IMR-90 (cell line): ENCODE measurements around the gene SLC37A3. TPM values are rescaled to one million over a fixed set of nuclear protein-coding genes. Genes with fewer than 3 reads are reported as not detected.

Experiments used
- ATAC-seq: fragments of 200-7000 bp; cut with Tn5 transposase; 2 replicates; pipeline ENCODE4 v1.9.1; 2020; ENCODE audit warnings: low read depth, mild to moderate bottlenecking, moderate library complexity
- BruUV-seq: library from RNA; stranded (reverse); fragments of 400-500 nt; replicated peaks from 2 replicates; lab custom pipeline; 2021; lab: Mats Ljungman, UMichigan
- CTCF ChIA-PET: fragments of 300-600 bp; formaldehyde crosslinking; extraction: SDS; loops from one replicate; lab custom pipeline; 2021; ENCODE audit warnings: antibody characterized with exemption; lab: Yijun Ruan, JAX
- POLR2A ChIA-PET: fragments of 300-600 bp; sonication (Branson Sonifier 250); formaldehyde crosslinking; loops from one replicate; lab custom pipeline; 2022; ENCODE audit warnings: antibody characterized with exemption; ENCODE audit not compliant: unreplicated experiment; lab: Charles Lee
- DNase-seq: peaks from one replicate; pipeline ENCODE4 v3.0.0; 2013
- H2AFZ ChIP-seq: replicated peaks from 2 replicates; pipeline ENCODE3; 2013; ENCODE audit warnings: low read length, mild to moderate bottlenecking; ENCODE audit not compliant: poor library complexity
- H2AK5ac ChIP-seq: 2 replicates; pipeline ENCODE4 v1.6.1; 2013; ENCODE audit warnings: low read depth, low read length, inconsistent platforms
- H2AK9ac ChIP-seq: replicated peaks from 2 replicates; pipeline ENCODE3; 2013; ENCODE audit warnings: mild to moderate bottlenecking, low read depth, low read length, moderate library complexity; ENCODE audit not compliant: poor library complexity
- H2BK120ac ChIP-seq: 2 replicates; pipeline ENCODE4 v1.6.1; 2013; ENCODE audit warnings: low read depth, low read length, inconsistent platforms
- H2BK15ac ChIP-seq: 3 replicates; pipeline ENCODE4 v1.6.1; 2013; ENCODE audit warnings: low read depth, low read length, inconsistent platforms
- H2BK20ac ChIP-seq: 2 replicates; pipeline ENCODE4 v1.6.1; 2013; ENCODE audit warnings: low read depth, mild to moderate bottlenecking, inconsistent platforms, low read length, moderate library complexity
- H2BK5ac ChIP-seq: 2 replicates; pipeline ENCODE4 v1.6.1; 2013; ENCODE audit warnings: mild to moderate bottlenecking, low read depth, low read length, inconsistent platforms; ENCODE audit not compliant: poor library complexity, severe bottlenecking
- H3K14ac ChIP-seq: replicated peaks from 2 replicates; pipeline ENCODE4 v1.6.1; 2013; ENCODE audit warnings: low read depth, low read length, inconsistent platforms
- H3K18ac ChIP-seq: 2 replicates; pipeline ENCODE4 v1.6.1; 2013; ENCODE audit warnings: low read depth, low read length, control low read depth
- H3K23ac ChIP-seq: 2 replicates; pipeline ENCODE4 v1.6.1; 2013; ENCODE audit warnings: low read depth, low read length, inconsistent platforms
- H3K27ac ChIP-seq: 2 replicates; pipeline ENCODE4 v1.5.1; 2013; ENCODE audit warnings: mild to moderate bottlenecking, control low read depth, low read length; ENCODE audit not compliant: insufficient read depth
- H3K27me3 ChIP-seq: 2 replicates; pipeline ENCODE4 v1.6.1; 2013; ENCODE audit warnings: low read length; ENCODE audit not compliant: control insufficient read depth, insufficient read depth
- H3K36me3 ChIP-seq: 2 replicates; pipeline ENCODE4 v1.6.1; 2013; ENCODE audit warnings: low read length, mixed read lengths; ENCODE audit not compliant: control insufficient read depth, insufficient read depth
- H3K4ac ChIP-seq: 2 replicates; pipeline ENCODE4 v1.6.1; 2013; ENCODE audit warnings: low read depth, low read length, inconsistent platforms
- H3K4me1 ChIP-seq: 2 replicates; pipeline ENCODE4 v1.6.1; 2013; ENCODE audit warnings: low read length, mixed read lengths; ENCODE audit not compliant: control insufficient read depth, insufficient read depth
- H3K4me2 ChIP-seq: 2 replicates; pipeline ENCODE4 v1.6.1; 2013; ENCODE audit warnings: low read depth, mild to moderate bottlenecking, control low read depth, low read length, moderate library complexity
- H3K4me3 ChIP-seq: 2 replicates; pipeline ENCODE4 v1.5.1; 2013; ENCODE audit warnings: low read depth, mild to moderate bottlenecking, control low read depth, low read length, moderate library complexity; ENCODE audit not compliant: insufficient read depth
- H3K56ac ChIP-seq: 2 replicates; pipeline ENCODE4 v1.6.1; 2013; ENCODE audit warnings: low read length, inconsistent platforms; ENCODE audit not compliant: insufficient read depth; ENCODE audit errors: extremely low read depth
- H3K79me1 ChIP-seq, 2 experiments: 2 replicates each; pipeline ENCODE4 v1.6.1; 2013; ENCODE audit warnings: low read length in 2 of 2, inconsistent platforms in 1 of 2, low read depth in 1 of 2
- H3K9ac ChIP-seq: 2 replicates; pipeline ENCODE4 v1.6.1; 2013; ENCODE audit warnings: low read depth, low read length, control low read depth
- H3K9me1 ChIP-seq: 2 replicates; pipeline ENCODE4 v1.6.1; 2013; ENCODE audit warnings: low read length, inconsistent platforms; ENCODE audit not compliant: insufficient read depth
- H3K9me3 ChIP-seq: 2 replicates; pipeline ENCODE4 v1.6.1; 2013; ENCODE audit warnings: low read length; ENCODE audit not compliant: control insufficient read depth, insufficient read depth
- H4K20me1 ChIP-seq: 2 replicates; pipeline ENCODE4 v1.6.1; 2013; ENCODE audit warnings: low read length, inconsistent platforms; ENCODE audit not compliant: insufficient read depth
- H4K5ac ChIP-seq: 2 replicates; pipeline ENCODE4 v1.6.1; 2013; ENCODE audit warnings: mild to moderate bottlenecking, low read depth, low read length, control low read depth
- H4K8ac ChIP-seq, 2 experiments: 2 replicates each; pipeline ENCODE4 v1.6.1; 2013; ENCODE audit warnings: low read depth in 2 of 2, low read length in 2 of 2, control low read depth in 1 of 2, inconsistent platforms in 1 of 2
- H4K91ac ChIP-seq: 2 replicates; pipeline ENCODE4 v1.6.1; 2013; ENCODE audit warnings: low read depth, low read length, inconsistent platforms; ENCODE audit not compliant: insufficient read depth
- BHLHE40 ChIP-seq: fragments of 150-350 bp; IDR thresholded peaks from 2 replicates; pipeline ENCODE4 v1.6.1; 2016; ENCODE audit warnings: mild to moderate bottlenecking, low read depth, low read length
- ELK1 ChIP-seq: fragments of 150-350 bp; IDR thresholded peaks from 2 replicates; pipeline ENCODE4 v1.6.1; 2016; ENCODE audit warnings: low read depth, mild to moderate bottlenecking, low read length, moderate library complexity, borderline replicate concordance
- MAFK ChIP-seq: IDR thresholded peaks from 2 replicates; pipeline ENCODE4 v1.6.1; 2012; ENCODE audit warnings: low read depth, low read length, improper control_type of control experiment
- POLR2A ChIP-seq: IDR thresholded peaks from 2 replicates; pipeline ENCODE4 v1.6.1; 2012; ENCODE audit warnings: mild to moderate bottlenecking, low read depth, low read length
- RAD21 ChIP-seq: IDR thresholded peaks from 2 replicates; pipeline ENCODE4 v1.6.1; 2012; ENCODE audit warnings: low read length, improper control_type of control experiment
- RCOR1 ChIP-seq: IDR thresholded peaks from 2 replicates; pipeline ENCODE4 v1.6.1; 2012; ENCODE audit warnings: mild to moderate bottlenecking, low read length, improper control_type of control experiment; ENCODE audit not compliant: insufficient replicate concordance
- RFX5 ChIP-seq: IDR thresholded peaks from 2 replicates; pipeline ENCODE4 v1.8.0; 2012; ENCODE audit warnings: low read depth, mild to moderate bottlenecking, low read length, moderate library complexity
- SMC3 ChIP-seq: fragments of 150-350 bp; IDR thresholded peaks from 2 replicates; pipeline ENCODE4 v1.6.1; 2016; ENCODE audit warnings: low read depth, mild to moderate bottlenecking, antibody characterized with exemption, low read length, moderate library complexity
- WGBS, 2 experiments: methylation state at CpG; one replicate each; pipeline versions ENCODE4 v1.1.5 to v1.1.7; 2013; ENCODE audit warnings: missing lambda C conversion rate in 2 of 2; ENCODE audit not compliant: insufficient read length in 1 of 2; ENCODE audit errors: extremely low coverage in 2 of 2; 5-methylcytosine and 5-hydroxymethylcytosine counted together
- dilution Hi-C: fragments of 300-500 bp; cut with HindIII; formaldehyde crosslinking; loops from one replicate; pipeline ENCODE4 v1.14.3; 2018; ENCODE audit warnings: low sequenced_read_pairs; ENCODE audit not compliant: unreplicated experiment
- in situ Hi-C: fragments of 300-500 bp; cut with MboI; formaldehyde crosslinking; loops from 3 replicates; pipeline ENCODE4 v1.14.3; 2019; ENCODE audit warnings: low sequenced_read_pairs, inconsistent platforms, mixed read lengths
- intact Hi-C: fragments of 100-400 bp; cut with micrococcal nuclease; formaldehyde crosslinking; loops from 2 replicates; pipeline ENCODE4 v1.10.0; 2022
- polyA plus RNA-seq, 3 experiments: library from polyadenylated mRNA; depleted of rRNA; stranded (reverse); fragments of >200 nt; gene quantifications; 2 replicates each; pipeline ENCODE4 v1.2.3, GENCODE V29; 2012; ENCODE audit warnings: low replicate concordance in 1 of 3
- total RNA-seq: library from RNA; depleted of rRNA; stranded (reverse); fragments of >200 nt; gene quantifications from 2 replicates; pipeline ENCODE4 v1.2.3, GENCODE V29; 2012

The SLC37A3 gene
- total and polyA plus RNA-seq, 2 of the 4 experiments (the other 2 are of a cell fraction) = 43.2 to 45.3 TPM

- no peak overlapping the region for H2BK20ac ChIP-seq
- H3K4me2 ChIP-seq = 0 out of 2 replicates have a peak overlapping the region, but pooled peaks have one; percentile 12
- BruUV-seq = no TSS peak
- DNase-seq = peak; percentile 15
- no peak overlapping the region for H3K9ac ChIP-seq
- H4K91ac ChIP-seq = no peak overlapping the region
- peaks cover 12% of the 10 kb centered on the region for H3K36me3 ChIP-seq
- H3K4me3 ChIP-seq = no peak overlapping the region
- no peak overlapping the region for H2BK15ac ChIP-seq
- no peak overlapping the region for H2AFZ ChIP-seq
- H2BK5ac ChIP-seq = no peak overlapping the region
- no peak overlapping the region; the same call in 1 of the 2 replicates for H3K4ac ChIP-seq
- in situ Hi-C loops (no loop called here), dilution Hi-C loops (no loop called here), intact Hi-C loops (no loop called here)
- H3K9me1 ChIP-seq = peaks cover 5% of the 10 kb centered on the region; the same call in 1 of the 2 replicates
- H3K56ac ChIP-seq = no peak overlapping the region
- H3K27me3 ChIP-seq = no peaks in the 10 kb centered on the region
- H3K79me1 ChIP-seq = peaks cover 19 to 54% of the 10 kb centered on the region in 2 experiments
- POLR2A ChIA-PET = interaction anchor here (0.6 kb wide), 1 partner anchor 10 kb away, joined by 8 read pairs; no protein-coding TSS in a partner anchor
- no peak overlapping the region for H3K27ac ChIP-seq
- no peak overlapping the region for H3K23ac ChIP-seq
- H3K14ac ChIP-seq = no peak overlapping the region
- no peak overlapping the region for H2AK5ac ChIP-seq
- H4K8ac ChIP-seq = no peak overlapping the region
- no peaks in the 10 kb centered on the region for H3K9me3 ChIP-seq
- H4K20me1 ChIP-seq = peaks cover 46% of the 10 kb centered on the region
- peak; percentile 56 for ATAC-seq
- no CpG with 5 or more reads among the region's 1 CpG for WGBS, 2 experiments
- no peak for TF ChIP-seq SMC3
- no peak for TF ChIP-seq RCOR1
- TF ChIP-seq MAFK = no peak
- TF ChIP-seq RFX5 = no peak
- no peak for TF ChIP-seq POLR2A
- TF ChIP-seq RAD21 = no peak
- TF ChIP-seq ELK1 = no peak
- TF ChIP-seq BHLHE40 = no peak
- no peak overlapping the region for H4K5ac ChIP-seq
- no peak overlapping the region for H2AK9ac ChIP-seq
- H3K18ac ChIP-seq = peak overlapping the region; percentile 39; the same call in 1 of the 2 replicates
- H2BK120ac ChIP-seq = no peak overlapping the region
- H3K4me1 ChIP-seq = peaks cover 3% of the 10 kb centered on the region; the same call in 1 of the 2 replicates
- CTCF ChIA-PET = no interaction called here
Observed at GRCh38 chr7:140384894-140385545, 13.3 kb downstream of the SLC37A3 start.
